ENCODE results near the gene PRR23E.

The PRR23E gene

GRCh38 chr3:127218454-127218922, 25.6 kb downstream of the PRR23E start:
- no peak overlapping the region for H2AK5ac ChIP-seq (ENCODE audit: low read length, severe bottlenecking)
- H3K36me3 ChIP-seq (ENCODE audit: control insufficient read depth in 1 of 2, insufficient read depth in 2 of 2, low read depth in 1 of 2, low read length in 2 of 2): no peaks in the 10 kb centered on the region
- no peak overlapping the region for H3K14ac ChIP-seq (ENCODE audit: low read length in 2 of 2)
- H2BK120ac ChIP-seq (ENCODE audit: low read depth, low read length): no peak overlapping the region
- peaks cover 9 to 15% of the 10 kb centered on the region in 2 experiments for H3K27me3 ChIP-seq (ENCODE audit: control insufficient read depth in 1 of 2, insufficient read depth in 1 of 2, low read length in 2 of 2)
- H3K4me3 ChIP-seq (ENCODE audit: insufficient read depth in 1 of 2, low read depth in 1 of 2, low read length in 2 of 2): no peak overlapping the region
- H3K4me1 ChIP-seq (ENCODE audit: control insufficient read depth, insufficient read depth, low read depth, low read length): no peaks in the 10 kb centered on the region
- no peak overlapping the region for H3K9ac ChIP-seq (ENCODE audit: low read length)
- H3K27ac ChIP-seq (ENCODE audit: low read length, poor library complexity, severe bottlenecking): no peak overlapping the region
- no peak overlapping the region for H3K18ac ChIP-seq (ENCODE audit: low read depth in 1 of 2, low read length in 2 of 2)
- 70% methylated on average over 10 of the region's 13 CpGs for WGBS
- H3K9me3 ChIP-seq (ENCODE audit: control insufficient read depth, low read length): no peaks in the 10 kb centered on the region
- no peak overlapping the region for H3K23ac ChIP-seq (ENCODE audit: low read length in 2 of 2)
- H2AFZ ChIP-seq (ENCODE audit: low read depth, low read length): no peak overlapping the region
- no peak overlapping the region for H2BK12ac ChIP-seq (ENCODE audit: low read length in 2 of 2)
- no peak overlapping the region for H3K4ac ChIP-seq (ENCODE audit: low read depth in 1 of 2, low read length in 2 of 2)
- H2BK15ac ChIP-seq (ENCODE audit: low read depth, poor library complexity, severe bottlenecking): no peak overlapping the region
- no peak overlapping the region for H4K91ac ChIP-seq (ENCODE audit: low read length)
- H3K79me1 ChIP-seq (replicated peaks; ENCODE audit: low read length, poor library complexity, severe bottlenecking): no peaks in the 10 kb centered on the region
- H3K4me2 ChIP-seq (ENCODE audit: low read length, poor library complexity, severe bottlenecking): no peak overlapping the region
- H4K8ac ChIP-seq (ENCODE audit: low read length): no peak overlapping the region
- H2BK5ac ChIP-seq (ENCODE audit: low read depth, low read length, poor library complexity, severe bottlenecking): no peak overlapping the region
- no peak for DNase-seq

- Histone ChIP-seq H3K27ac (ENCODE audit: low read length, poor library complexity, severe bottlenecking) (no peak overlapping the region), H2BK120ac (ENCODE audit: low read depth, low read length) (no peak overlapping the region), H3K79me1 (replicated peaks; ENCODE audit: low read length, poor library complexity, severe bottlenecking) (no peaks in the 10 kb centered on the region), H3K14ac (ENCODE audit: low read length in 2 of 2) (no peak overlapping the region), H2BK12ac (ENCODE audit: low read length in 2 of 2) (no peak overlapping the region), H3K9ac (ENCODE audit: low read length) (no peak overlapping the region), H3K4me3 (ENCODE audit: insufficient read depth in 1 of 2, low read depth in 1 of 2, low read length in 2 of 2) (no peak overlapping the region), H3K4me1 (ENCODE audit: control insufficient read depth, insufficient read depth, low read depth, low read length) (no peaks in the 10 kb centered on the region), H3K18ac (ENCODE audit: low read depth in 1 of 2, low read length in 2 of 2) (no peak overlapping the region), H4K8ac (ENCODE audit: low read length) (no peak overlapping the region), H2BK5ac (ENCODE audit: low read depth, low read length, poor library complexity, severe bottlenecking) (no peak overlapping the region), H2AK5ac (ENCODE audit: low read length, severe bottlenecking) (no peak overlapping the region), H2AFZ (ENCODE audit: low read depth, low read length) (no peak overlapping the region), H3K4ac (ENCODE audit: low read depth in 1 of 2, low read length in 2 of 2) (no peak overlapping the region), H3K9me3 (ENCODE audit: control insufficient read depth, low read length) (peaks cover 6% of the 10 kb centered on the region), H3K27me3 (ENCODE audit: control insufficient read depth in 1 of 2, insufficient read depth in 1 of 2, low read length in 2 of 2) (peaks cover 9 to 15% of the 10 kb centered on the region in 2 experiments), H3K23ac (ENCODE audit: low read length in 2 of 2) (no peak overlapping the region), H4K91ac (ENCODE audit: low read length) (no peak overlapping the region), H2BK15ac (ENCODE audit: low read depth, poor library complexity, severe bottlenecking) (no peak overlapping the region), H3K4me2 (ENCODE audit: low read length, poor library complexity, severe bottlenecking) (no peak overlapping the region), H3K36me3 (ENCODE audit: control insufficient read depth in 1 of 2, insufficient read depth in 2 of 2, low read depth in 1 of 2, low read length in 2 of 2) (no peaks in the 10 kb centered on the region)
- no peak for DNase-seq
- 80% methylated on average over 7 of the region's 9 CpGs for WGBS
Observed at GRCh38 chr3:127220497-127220896, 27.6 kb downstream of the PRR23E start.

DNA sequence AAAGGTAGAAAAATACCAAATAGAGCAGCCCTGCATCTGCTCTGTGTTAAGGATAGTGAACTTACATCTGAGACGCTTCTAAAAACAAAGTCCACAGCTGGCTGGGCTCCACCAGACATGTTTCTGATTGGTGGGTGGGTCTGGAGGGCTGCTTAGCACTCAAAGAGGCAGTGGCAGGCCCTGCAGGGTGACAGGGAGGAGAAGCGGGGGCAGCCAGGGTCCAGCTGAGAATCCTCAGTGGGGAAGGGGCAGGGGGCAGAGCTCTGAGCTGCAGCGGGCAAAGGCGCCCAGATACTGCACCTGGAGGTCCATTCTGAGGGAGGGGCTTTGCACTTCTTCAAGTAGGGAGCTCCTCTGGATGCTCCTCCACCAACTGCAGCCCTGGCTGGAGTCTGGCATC, 28.1 kb downstream of the PRR23E start:
- Histone ChIP-seq H3K36me3 (ENCODE audit: control insufficient read depth in 1 of 2, insufficient read depth in 2 of 2, low read depth in 1 of 2, low read length in 2 of 2) (no peaks in the 10 kb centered on the region), H3K23ac (ENCODE audit: low read length in 2 of 2) (no peak overlapping the region), H3K9ac (ENCODE audit: low read length) (no peak overlapping the region), H3K4me3 (ENCODE audit: insufficient read depth in 1 of 2, low read depth in 1 of 2, low read length in 2 of 2) (no peak overlapping the region), H2BK12ac (ENCODE audit: low read length in 2 of 2) (no peak overlapping the region), H3K18ac (ENCODE audit: low read depth in 1 of 2, low read length in 2 of 2) (no peak overlapping the region), H3K27me3 (ENCODE audit: control insufficient read depth in 1 of 2, insufficient read depth in 1 of 2, low read length in 2 of 2) (peaks cover 9 to 15% of the 10 kb centered on the region in 2 experiments), H2BK5ac (ENCODE audit: low read depth, low read length, poor library complexity, severe bottlenecking) (no peak overlapping the region), H3K27ac (ENCODE audit: low read length, poor library complexity, severe bottlenecking) (no peak overlapping the region), H2BK120ac (ENCODE audit: low read depth, low read length) (no peak overlapping the region), H3K14ac (ENCODE audit: low read length in 2 of 2) (no peak overlapping the region), H3K4me1 (ENCODE audit: control insufficient read depth, insufficient read depth, low read depth, low read length) (no peaks in the 10 kb centered on the region), H4K8ac (ENCODE audit: low read length) (no peak overlapping the region), H3K4me2 (ENCODE audit: low read length, poor library complexity, severe bottlenecking) (no peak overlapping the region), H2AFZ (ENCODE audit: low read depth, low read length) (no peak overlapping the region), H2AK5ac (ENCODE audit: low read length, severe bottlenecking) (no peak overlapping the region), H2BK15ac (ENCODE audit: low read depth, poor library complexity, severe bottlenecking) (no peak overlapping the region), H3K79me1 (replicated peaks; ENCODE audit: low read length, poor library complexity, severe bottlenecking) (no peaks in the 10 kb centered on the region), H4K91ac (ENCODE audit: low read length) (no peak overlapping the region), H3K9me3 (ENCODE audit: control insufficient read depth, low read length) (peaks cover 7% of the 10 kb centered on the region), H3K4ac (ENCODE audit: low read depth in 1 of 2, low read length in 2 of 2) (no peak overlapping the region)
- 77% methylated on average over 4 of the region's 4 CpGs for WGBS
- no peak for DNase-seq

- H3K14ac ChIP-seq (ENCODE audit: low read length in 2 of 2): no peak overlapping the region
- H2AFZ ChIP-seq (ENCODE audit: low read depth, low read length): no peak overlapping the region
- H3K4me2 ChIP-seq (ENCODE audit: low read length, poor library complexity, severe bottlenecking): no peak overlapping the region
- no peak overlapping the region for H3K4me3 ChIP-seq (ENCODE audit: insufficient read depth in 1 of 2, low read depth in 1 of 2, low read length in 2 of 2)
- H2AK5ac ChIP-seq (ENCODE audit: low read length, severe bottlenecking): no peak overlapping the region
- WGBS: 75% methylated on average over 10 of the region's 10 CpGs
- H3K23ac ChIP-seq (ENCODE audit: low read length in 2 of 2): no peak overlapping the region
- H3K4ac ChIP-seq (ENCODE audit: low read depth in 1 of 2, low read length in 2 of 2): no peak overlapping the region
- no peak overlapping the region for H2BK120ac ChIP-seq (ENCODE audit: low read depth, low read length)
- no peak overlapping the region for H4K91ac ChIP-seq (ENCODE audit: low read length)
- no peak overlapping the region for H2BK15ac ChIP-seq (ENCODE audit: low read depth, poor library complexity, severe bottlenecking)
- no peak overlapping the region for H4K8ac ChIP-seq (ENCODE audit: low read length)
- no peak overlapping the region for H2BK5ac ChIP-seq (ENCODE audit: low read depth, low read length, poor library complexity, severe bottlenecking)
- peaks cover 9 to 15% of the 10 kb centered on the region in 2 experiments for H3K27me3 ChIP-seq (ENCODE audit: control insufficient read depth in 1 of 2, insufficient read depth in 1 of 2, low read length in 2 of 2)
- no peak overlapping the region for H3K9ac ChIP-seq (ENCODE audit: low read length)
- no peak overlapping the region for H3K27ac ChIP-seq (ENCODE audit: low read length, poor library complexity, severe bottlenecking)
- H3K79me1 ChIP-seq (replicated peaks; ENCODE audit: low read length, poor library complexity, severe bottlenecking): no peaks in the 10 kb centered on the region
- H2BK12ac ChIP-seq (ENCODE audit: low read length in 2 of 2): no peak overlapping the region
- no peak for DNase-seq
- H3K36me3 ChIP-seq (ENCODE audit: control insufficient read depth in 1 of 2, insufficient read depth in 2 of 2, low read depth in 1 of 2, low read length in 2 of 2): no peaks in the 10 kb centered on the region
- no peak overlapping the region for H3K18ac ChIP-seq (ENCODE audit: low read depth in 1 of 2, low read length in 2 of 2)
- peaks cover 9% of the 10 kb centered on the region for H3K9me3 ChIP-seq (ENCODE audit: control insufficient read depth, low read length)
- H3K4me1 ChIP-seq (ENCODE audit: control insufficient read depth, insufficient read depth, low read depth, low read length): no peaks in the 10 kb centered on the region
Observed at GRCh38 chr3:127221446-127222035, 28.6 kb downstream of the PRR23E start.

All from mesenchymal stem cell (in vitro differentiated cells and primary cell).